KBM-7 (cell line): ENCODE results near the gene IQCH.
A peak's percentile ranks its signal among the peaks of the same experiment; 100 is the strongest.
"Not testable (repeated sequence)": the region's sequence is repeated elsewhere in the genome, so short reads cannot be mapped to it uniquely, and the experiment has no call there.

Experiments used
- DNase-seq: peaks from one replicate; pipeline ENCODE4 v3.0.0-alpha.2; 2015
- in situ Hi-C: fragments of 300-500 bp; cut with MboI; formaldehyde crosslinking; loops from 2 replicates; pipeline ENCODE4 v1.14.3; 2020; ENCODE audit warnings: low sequenced_read_pairs, low pct_unique_long_range_greater_than_20kb, mixed read lengths

The IQCH gene

GRCh38 chr15:67286400-67286799 lies 31.8 kb downstream of the IQCH start:
- in situ Hi-C loops, DNase-seq: not testable (repeated sequence)

GRCh38 chr15:67290319-67290718 lies 35.7 kb downstream of the IQCH start:
- DNase-seq = no peak
- in situ Hi-C loops = no loop called here

GRCh38 chr15:67296188-67296587 lies 41.6 kb downstream of the IQCH start:
- DNase-seq = no peak

GRCh38 chr15:67296684-67297083 lies 42.1 kb downstream of the IQCH start:
- DNase-seq = no peak

More at GRCh38 chr15:67296188-67296587, 41.6 kb downstream of the IQCH start:
- in situ Hi-C loops = no loop called here

GRCh38 chr15:67300266-67301025 lies 45.9 kb downstream of the IQCH start:
- in situ Hi-C loops = no loop called here
- DNase-seq = no peak

More at GRCh38 chr15:67296684-67297083, 42.1 kb downstream of the IQCH start:
- in situ Hi-C loops = no loop called here

GRCh38 chr15:67303490-67304363 lies 49.1 kb downstream of the IQCH start:
- in situ Hi-C loops = no loop called here
- DNase-seq = peak; percentile 61

GRCh38 chr15:67304778-67305177 lies 50.2 kb downstream of the IQCH start:
- DNase-seq = no peak
- in situ Hi-C loops = no loop called here

GRCh38 chr15:67305506-67305905 lies 50.9 kb downstream of the IQCH start:
- in situ Hi-C loops = no loop called here
- no peak for DNase-seq

- no peak for DNase-seq
- in situ Hi-C loops = no loop called here
These were observed 52.6 kb downstream of the IQCH start for GRCh38 chr15:67307156-67307555.

- in situ Hi-C loops = no loop called here
- DNase-seq = peak; percentile 26
These were observed 53.5 kb downstream of the IQCH start for GRCh38 chr15:67307889-67308597.

- in situ Hi-C loops = no loop called here
- no peak for DNase-seq
These were observed 57.1 kb downstream of the IQCH start for GRCh38 chr15:67311731-67312130.

- no peak for DNase-seq
- in situ Hi-C loops = no loop called here
These were observed 65.4 kb downstream of the IQCH start for GRCh38 chr15:67319961-67320360.

- no peak for DNase-seq
- in situ Hi-C loops = no loop called here
These were observed 66.8 kb downstream of the IQCH start for GRCh38 chr15:67321352-67321751.

GRCh38 chr15:67322481-67322880 lies 67.9 kb downstream of the IQCH start:
- no peak for DNase-seq
- in situ Hi-C loops = no loop called here

GRCh38 chr15:67327312-67327711 lies 72.7 kb downstream of the IQCH start:
- DNase-seq = no peak
- in situ Hi-C loops = no loop called here

GRCh38 chr15:67327737-67328136 lies 73.2 kb downstream of the IQCH start:
- DNase-seq = no peak
- in situ Hi-C loops = no loop called here

GRCh38 chr15:67329984-67330733 lies 75.6 kb downstream of the IQCH start:
- in situ Hi-C loops = no loop called here
- no peak for DNase-seq

- in situ Hi-C loops = no loop called here
- DNase-seq = no peak
These were observed 77.1 kb downstream of the IQCH start for GRCh38 chr15:67331676-67332075.

GRCh38 chr15:67335026-67335425 lies 80.4 kb downstream of the IQCH start:
- in situ Hi-C loops = no loop called here

More at GRCh38 chr15:67335026-67335425, 80.4 kb downstream of the IQCH start:
- DNase-seq = no peak
